NCI-H748 (cell line): Measurements from ENCODE around the gene C2orf69.
A peak's percentile ranks its signal among the peaks of the same experiment; 100 is the strongest.
"Not testable (repeated sequence)": the region's sequence is repeated elsewhere in the genome, so short reads cannot be mapped to it uniquely, and the experiment has no call there.

Source experiments
- DNase-seq: peaks from one replicate; lab custom pipeline; 2025; ENCODE audit not compliant: unreplicated experiment; lab: John Stamatoyannopoulos, UW

Gene C2orf69

DNA sequence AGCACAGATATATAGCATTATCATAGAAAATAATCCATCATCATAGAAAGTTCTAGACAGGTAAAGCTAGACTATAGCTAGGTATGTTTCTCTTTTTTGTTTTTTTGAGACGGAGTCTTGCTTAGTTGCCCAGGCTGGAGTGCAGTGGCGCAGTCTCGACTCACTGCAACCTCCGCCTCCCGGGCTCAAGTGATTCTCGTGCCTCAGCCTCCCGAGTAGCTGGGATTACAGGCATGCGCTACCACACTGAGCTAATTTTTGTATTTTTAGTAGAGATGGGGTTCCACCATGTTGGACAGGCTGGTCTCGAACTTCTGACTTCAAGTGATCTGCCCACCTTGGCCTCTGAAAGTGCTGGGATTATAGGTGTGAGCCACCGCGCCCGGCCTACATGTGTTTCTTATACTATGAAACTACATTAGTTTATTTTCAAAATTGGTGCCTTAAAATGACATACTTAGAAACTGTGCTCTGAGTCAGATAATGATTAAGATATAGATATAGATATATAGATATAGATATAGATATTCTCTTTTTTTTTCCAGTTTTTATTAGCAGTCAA lies 1.5 kb downstream of the C2orf69 start:
- not testable (repeated sequence) for DNase-seq

DNA sequence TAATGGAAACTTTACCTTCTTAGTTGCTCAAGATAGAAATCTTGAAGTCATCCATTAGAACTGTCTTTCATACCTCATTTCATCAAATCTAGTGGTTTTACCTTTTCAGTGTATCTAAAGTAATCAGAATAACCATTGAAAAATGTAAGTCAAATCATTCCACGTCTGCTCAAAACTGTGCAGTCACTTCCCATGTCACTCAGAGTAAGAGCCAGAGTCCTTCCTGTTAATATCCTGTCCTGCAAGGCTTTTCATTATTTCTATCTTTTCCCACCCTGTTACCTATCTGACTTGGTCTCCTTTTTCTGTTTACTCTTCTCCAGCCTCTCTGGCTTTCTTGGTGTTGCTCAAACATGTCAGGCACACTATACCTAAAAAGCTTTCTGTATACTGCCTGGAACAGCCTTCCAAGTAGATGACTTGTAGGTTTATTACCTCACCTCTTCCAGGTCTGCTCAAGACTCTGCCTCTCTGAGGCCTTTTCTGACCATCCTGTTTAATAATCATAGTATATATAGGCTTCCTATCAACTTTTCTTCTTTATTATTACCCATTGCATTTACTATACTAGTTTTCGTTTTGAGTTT lies 3.4 kb downstream of the C2orf69 start:
- no peak for DNase-seq

DNA sequence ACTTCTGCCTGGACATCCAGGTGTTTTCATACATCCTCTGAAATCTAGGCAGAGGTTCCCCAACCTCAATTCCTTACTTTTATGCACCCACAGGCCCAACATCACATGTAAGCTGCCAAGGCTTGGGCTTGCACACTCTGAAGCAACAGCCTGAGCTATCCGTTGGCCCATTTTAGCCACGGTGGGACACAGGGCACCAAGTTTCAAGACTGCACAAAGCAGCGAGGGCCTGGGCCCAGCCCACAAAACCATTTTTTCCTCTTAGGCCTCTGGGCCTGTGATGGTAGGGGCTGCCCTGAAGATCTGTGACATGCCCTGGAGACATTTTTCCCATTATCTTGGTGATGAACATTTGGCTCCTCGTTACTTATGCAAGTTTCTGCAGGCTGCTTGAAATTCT lies 5.9 kb downstream of the C2orf69 start:
- no peak for DNase-seq

DNA sequence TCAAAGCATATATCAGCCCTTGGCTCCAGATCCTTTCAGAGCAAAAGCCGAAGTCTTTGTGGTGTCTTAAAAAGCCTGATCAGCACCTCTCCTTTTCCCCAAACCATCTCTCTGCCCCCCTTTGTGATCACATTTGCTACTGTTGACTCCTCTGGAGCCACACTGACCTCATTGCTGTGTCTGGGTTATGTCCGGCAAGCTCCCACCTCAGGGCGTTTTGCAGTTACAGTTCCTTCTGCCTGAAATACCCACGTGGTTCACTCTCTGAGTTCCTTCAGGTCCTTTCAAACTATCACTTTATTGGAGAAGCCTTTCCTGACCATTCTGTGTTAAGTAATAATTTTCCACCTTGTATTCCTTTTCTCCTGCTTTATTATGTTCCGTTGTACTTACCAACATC lies 11.8 kb downstream of the C2orf69 start:
- DNase-seq, result no peak

DNA sequence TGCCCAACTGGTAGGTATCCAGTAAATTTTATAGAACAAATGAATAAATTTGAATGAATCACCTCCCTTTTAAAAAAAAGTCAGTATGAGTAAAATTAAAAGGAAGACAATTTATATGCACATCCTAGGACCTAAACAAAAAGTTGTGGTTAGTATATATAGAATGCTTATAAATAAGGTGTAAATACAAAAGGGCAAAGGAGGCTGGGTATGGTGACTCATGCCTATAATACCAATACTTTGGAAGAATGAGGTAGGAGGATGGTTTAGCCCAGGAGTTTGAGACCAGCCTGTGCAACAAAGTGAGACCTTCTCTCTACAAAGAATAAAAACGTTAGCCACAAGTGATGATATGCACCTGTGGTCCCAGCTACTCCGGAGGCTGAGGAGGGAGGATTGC lies 12.8 kb downstream of the C2orf69 start:
- DNase-seq, result no peak

DNA sequence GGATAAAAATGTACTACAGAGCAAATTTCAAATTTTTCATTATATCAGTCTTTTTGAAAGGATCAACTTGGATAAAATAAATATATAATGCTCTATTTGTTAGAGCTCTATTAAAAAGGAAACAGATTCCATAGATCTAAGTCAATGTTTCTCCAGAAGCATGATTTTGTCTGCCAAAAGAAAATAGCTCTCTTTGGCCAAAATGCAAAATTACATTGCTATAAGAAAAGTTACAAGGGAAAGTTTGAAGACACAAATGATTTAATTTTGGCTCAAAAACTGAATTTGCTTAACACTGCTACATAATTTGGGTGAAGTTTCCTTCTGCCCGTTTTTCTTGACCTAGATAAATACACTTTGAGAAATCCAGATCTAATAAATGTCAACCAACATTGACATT lies 15.7 kb downstream of the C2orf69 start:
- DNase-seq, result no peak

DNA sequence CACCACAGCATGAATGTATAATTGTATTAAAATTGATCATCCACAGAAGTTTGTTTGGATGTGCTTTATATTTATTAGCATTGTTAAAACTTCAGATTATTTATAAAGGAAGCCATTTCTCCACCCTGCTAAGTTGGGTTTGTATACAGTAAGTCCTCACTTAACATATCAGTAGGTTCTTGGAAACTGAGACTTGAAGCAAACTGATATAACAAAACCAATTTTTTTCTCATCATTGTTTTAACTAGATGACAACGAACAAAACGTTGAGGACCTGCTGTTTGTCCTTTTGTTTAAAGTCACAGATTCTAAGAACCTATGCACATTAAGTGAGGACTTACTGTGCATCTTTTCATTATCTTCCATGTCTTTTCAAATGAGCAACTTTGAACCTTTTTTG lies 17.1 kb downstream of the C2orf69 start:
- DNase-seq, result no peak

DNA sequence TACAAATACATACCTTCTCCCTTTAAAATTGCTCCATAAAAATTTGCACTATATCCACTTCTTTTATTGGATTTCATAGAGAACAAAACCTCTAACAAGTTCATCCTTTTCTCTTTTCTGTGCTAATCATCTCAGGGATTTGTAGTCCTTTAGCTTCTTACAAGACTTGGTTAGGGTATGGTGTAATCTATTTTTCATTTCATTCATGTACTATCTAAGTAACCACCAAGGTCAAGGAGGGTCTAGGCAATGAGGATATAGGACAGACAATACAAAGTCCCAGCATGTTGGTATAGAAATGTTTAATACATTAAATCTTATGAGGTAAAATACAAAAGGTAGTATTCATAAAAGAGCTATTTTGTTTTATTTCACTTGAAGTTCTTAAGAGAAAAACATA lies 17.5 kb downstream of the C2orf69 start:
- DNase-seq, result no peak

DNA sequence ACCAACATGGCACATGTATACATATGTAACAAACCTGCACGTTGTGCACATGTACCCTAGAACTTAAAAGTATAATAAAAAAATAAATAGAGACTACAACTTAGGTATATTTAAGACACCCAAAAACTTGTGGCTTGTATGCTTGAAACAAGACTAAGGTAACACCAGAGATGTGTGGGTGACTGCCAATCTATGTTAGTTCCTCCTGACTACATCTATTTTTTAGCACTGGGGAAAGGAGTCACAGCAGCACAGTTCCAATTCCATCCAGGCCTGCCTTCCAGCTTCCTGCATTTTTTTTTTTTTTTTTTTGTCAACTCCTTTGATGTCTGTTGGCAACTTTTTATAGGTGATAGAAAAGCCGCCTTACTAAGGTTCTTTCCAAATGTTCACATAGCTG lies 18.2 kb downstream of the C2orf69 start:
- DNase-seq, result no peak

DNA sequence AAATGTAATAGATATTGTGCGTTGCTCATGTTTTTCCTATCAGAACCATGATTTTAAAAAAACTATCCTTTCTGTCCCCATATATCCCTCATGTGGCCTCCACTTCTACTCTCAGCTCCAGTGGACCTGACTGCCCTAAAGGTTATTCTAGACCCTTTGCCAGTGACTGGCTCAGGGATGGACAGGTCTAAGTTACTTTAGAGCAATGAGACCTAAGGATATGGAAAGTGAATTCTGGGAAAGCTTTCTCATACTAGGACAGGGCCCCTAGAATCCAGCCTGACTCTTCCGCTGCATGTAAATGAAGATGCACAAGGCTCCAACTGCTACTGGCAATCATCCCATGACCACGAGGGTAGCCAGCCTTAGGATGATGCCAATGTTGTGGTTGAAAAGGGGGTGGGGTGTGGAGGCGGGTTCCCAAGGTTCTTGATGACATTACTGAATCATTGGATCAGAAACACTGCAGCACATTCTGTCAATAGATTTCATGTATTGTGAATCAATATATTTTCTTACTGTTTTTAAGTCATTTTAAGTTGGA lies 21.3 kb downstream of the C2orf69 start:
- no peak for DNase-seq

DNA sequence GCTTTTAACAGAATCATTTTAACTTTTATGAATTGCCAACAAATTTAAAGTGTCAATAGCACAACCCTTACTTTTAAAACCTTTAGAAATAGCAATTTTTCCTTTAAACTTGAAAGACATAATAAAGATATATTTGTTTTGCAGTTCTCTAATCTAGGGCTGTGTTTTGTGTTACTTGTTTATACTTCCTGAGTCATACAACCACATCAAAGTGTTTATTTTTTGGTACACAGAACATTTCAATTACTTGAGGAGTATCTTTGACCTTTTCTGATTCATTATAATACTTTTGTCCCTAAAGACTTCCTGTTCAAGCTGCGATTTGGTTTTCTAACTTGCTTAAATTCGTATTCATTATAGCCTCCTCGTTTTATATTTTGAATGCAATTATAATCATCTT lies 22.4 kb downstream of the C2orf69 start:
- DNase-seq, result no peak

DNA sequence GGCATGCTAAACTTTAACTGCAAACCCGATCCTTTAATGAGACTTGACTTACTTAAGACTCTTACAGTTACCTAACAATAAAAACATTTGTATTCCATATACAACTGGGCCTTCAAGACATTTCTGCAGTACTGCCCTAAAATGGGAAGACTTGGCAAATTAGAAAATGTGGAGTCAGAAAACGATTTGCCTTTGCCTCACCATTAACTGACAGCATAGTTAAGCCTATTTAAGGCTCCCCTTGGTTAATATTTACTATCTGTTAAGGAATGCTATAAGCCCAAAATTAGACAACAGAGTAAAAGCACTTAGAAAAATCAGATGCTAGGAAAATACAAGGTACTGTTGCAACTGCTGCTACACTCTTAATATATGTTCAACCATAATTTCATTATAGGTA lies 25.5 kb downstream of the C2orf69 start:
- no peak for DNase-seq

DNA sequence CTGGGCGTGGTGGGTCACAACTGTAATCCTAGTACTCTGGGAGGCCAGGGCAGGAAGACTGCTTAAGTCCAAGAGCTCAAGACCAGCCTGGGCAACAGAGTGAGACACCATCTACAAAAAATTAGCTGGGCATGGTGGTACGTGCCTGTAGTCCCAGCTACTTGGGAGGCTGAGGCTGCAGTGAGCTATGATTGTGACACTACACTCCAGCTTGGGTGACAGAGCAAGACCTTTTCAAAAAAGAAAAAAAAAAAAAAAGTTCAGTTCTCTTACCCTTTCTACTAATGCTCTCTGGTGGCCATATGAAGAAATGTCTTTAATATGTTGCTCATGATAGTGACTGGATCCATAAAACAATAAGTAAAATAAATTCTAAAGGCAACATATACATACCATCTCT lies 29.3 kb downstream of the C2orf69 start:
- DNase-seq, result peak; percentile 18

DNA sequence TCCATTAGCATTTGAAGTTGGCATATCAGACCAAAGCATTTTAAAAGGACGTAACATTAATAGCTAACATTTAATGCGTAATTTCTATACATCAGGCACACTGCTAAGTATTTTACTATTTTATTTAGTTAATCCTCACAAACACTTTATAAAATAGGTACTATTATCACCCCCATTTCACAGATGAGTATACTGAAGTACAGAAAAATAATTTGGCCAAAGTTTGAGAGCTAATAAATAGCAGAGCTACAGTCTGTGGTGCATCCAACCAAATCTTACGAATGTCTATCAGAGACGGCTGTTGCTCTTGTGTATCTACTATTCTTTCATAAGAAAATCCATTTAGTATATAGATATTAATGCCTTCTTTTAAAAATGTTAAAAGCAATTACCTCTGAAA lies 32.3 kb downstream of the C2orf69 start:
- no peak for DNase-seq

DNA sequence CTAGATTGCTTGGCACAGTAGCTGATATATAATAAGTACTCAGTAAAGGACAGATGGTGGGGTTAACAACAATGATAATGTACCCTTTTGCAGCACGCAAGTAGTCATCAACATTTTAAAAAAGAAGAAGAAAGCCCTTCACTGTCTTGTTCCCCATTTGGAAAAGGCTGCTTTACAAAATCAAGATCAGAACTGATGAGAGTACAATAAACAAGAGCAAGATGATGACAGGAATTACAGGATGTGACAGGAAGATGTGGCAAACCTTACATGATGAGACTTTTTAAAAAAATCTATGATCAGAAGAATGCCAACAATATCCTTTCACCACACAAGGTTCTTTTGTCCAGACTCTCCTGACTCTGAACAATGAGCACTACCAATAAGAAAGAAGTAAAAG lies 35.1 kb downstream of the C2orf69 start:
- DNase-seq, result no peak

DNA sequence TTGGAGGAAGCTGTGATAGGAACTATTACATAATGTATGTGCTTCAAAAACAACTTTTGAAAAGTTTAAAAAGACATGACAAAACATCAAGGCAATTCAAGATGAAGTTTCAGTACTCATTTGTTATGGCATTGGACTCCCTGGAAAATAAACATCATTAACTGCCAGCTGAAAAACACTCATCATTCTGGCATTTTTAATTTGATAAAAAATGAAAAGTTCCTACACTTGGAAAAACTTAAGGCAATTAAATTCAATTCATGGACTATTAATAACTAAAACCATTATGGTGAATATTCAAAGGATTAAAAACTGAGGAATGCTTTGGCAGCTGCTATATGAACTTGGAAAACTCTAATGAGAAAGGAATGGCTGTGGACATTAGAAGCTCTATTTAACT lies 35.7 kb downstream of the C2orf69 start:
- no peak for DNase-seq

DNA sequence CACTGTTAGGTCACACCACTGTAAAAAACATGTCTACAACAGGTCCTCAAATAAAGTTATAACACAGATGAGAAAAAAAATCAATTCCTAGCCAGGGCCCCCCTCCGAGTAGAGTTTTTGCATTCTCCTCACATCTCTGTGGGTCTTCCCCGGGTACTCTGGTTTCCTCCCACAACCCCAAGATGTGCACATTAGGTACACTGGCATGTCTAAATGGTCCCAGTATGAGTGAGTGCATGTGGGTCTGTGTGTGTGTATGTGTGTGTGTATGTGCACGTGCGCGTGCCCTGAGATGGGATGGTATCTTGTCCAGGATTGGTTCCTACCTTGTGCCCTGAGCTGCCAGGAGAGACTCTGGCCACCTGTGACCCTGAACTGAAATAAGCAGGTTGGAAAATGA lies 39.3 kb downstream of the C2orf69 start:
- DNase-seq, result no peak

DNA sequence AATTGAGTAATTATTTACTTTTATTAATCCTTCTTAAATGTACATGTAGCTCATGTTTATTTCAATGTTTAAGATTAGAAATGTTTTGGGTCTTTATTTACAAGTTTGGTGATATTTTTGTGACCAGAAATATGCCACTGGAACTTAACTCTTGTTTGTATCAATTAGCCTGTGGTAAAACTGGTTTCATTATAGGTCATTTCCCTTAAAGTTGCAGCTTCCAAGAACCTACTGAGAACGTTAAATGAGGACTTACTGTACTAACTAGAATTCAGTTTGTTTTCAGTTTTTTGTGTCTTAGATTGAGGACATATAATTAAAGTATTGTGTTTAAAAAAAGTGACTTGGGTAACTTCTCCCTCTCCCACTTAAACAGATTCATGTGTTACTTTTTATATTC lies 39.9 kb downstream of the C2orf69 start:
- no peak for DNase-seq

DNA sequence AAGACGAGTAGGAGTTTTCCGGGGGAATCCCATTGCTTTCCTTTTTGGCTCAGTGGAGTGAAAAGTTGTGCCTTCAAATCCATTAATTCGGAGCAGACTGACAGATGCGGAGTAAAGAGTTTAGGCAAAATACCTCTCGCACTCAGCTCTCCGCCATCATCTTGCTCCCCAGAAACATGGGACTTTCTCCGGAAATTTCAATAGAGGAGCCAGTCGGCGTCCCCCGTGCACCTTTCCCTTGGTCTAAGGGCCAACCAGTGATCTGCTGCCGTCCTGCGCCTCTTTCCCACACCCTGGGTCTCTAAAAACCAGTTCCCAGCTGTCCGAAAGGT lies 43.9 kb downstream of the C2orf69 start:
- peak; percentile 88 for DNase-seq

DNA sequence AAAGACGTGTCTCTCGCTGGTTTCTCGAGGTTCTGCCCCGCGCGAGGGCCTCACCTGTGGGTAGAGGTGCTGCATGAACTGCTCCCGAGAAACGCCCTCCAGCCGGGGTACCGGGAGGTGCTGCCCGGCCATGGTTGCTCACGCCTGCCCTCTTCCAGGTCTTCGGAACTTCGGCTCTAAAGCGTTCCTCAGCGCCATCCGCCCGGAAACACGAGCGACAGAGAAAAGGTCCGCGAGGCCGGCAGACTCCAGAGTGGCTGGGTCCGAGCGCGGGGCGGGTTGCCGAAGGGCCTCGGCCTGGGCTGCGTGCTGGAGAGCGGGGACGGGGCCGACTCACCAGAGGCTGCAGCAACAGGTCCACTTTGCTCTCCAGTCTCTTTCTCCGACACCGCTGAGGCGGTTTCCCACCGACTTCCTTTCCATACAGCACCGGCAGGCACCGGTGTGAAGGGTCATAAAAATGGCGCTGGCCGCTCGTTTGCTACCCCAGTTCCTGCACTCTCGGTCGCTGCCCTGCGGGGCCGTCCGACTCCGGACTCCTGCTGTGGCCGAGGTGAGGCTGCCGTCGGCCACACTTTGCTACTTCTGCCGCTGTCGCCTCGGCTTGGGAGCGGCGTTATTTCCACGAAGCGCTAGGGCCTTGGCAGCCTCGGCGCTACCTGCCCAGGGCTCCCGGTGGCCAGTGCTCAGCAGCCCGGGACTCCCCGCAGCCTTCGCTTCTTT lies 44.4 kb downstream of the C2orf69 start, which contains the start of the genes MAIP1 and TYW5:
MAIP1 (plus strand) TSS at position 244 of the 723 bp plus-strand sequence; CDS start at position 461, 217 bp downstream.
TYW5 (minus strand) TSS at position 153 of the 723 bp plus-strand sequence; CDS start at position 132, 21 bp downstream.
- DNase-seq, result peak; percentile 99

DNA sequence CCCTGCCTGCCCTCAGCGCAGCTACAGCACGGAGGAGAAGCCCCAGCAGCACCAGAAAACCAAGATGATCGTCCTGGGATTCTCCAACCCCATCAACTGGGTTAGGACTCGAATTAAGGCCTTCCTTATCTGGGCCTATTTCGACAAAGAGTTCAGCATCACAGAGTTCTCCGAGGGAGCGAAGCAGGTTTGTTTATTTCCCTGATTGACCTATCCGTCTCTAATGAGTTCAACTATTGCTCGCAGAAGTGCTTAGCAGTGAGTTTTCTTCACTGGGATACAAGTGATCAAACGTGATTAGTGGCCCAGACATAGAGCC lies 44.9 kb downstream of the C2orf69 start:
- DNase-seq, result no peak

DNA sequence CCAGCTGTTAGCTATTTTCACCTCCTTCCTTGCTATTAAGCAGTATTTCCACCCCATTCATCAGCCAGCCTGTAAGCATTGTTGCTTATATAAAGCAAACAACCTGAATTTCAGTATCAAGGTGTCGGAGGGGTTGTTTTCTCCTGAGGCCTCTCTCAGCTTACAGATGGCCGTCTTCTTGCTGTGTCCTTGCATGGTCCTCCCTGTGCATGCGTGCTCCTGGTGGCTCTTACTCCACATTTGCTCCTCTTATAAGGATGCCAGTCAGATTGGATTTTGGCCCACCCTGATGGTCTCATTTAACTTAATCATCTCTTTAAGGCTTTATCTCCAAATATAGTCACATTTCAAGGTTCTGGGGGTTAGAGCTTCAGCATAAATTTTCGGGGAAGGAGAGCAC lies 46.9 kb downstream of the C2orf69 start:
- DNase-seq, result no peak

DNA sequence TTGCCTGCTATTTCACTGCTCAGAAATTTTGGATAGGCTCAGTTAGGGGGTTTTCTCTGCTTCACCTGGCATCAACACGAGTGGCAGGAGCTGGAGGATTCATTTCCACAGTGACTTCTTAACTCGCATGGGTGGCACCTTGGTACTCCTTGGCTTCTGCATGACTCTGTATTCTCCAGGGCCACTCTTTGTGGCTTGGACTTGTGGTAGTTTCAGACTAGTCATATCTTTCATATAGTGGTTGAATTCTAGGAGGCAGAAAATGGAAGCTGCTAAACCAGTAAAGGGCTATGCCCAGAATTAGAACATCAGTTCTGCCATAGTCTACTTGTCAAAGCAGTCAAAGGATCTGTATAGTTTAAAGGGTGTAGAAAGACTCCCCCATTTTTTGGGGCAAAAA lies 51.1 kb downstream of the C2orf69 start:
- DNase-seq, result no peak
